Ishikawa (cell line): ENCODE data around the gene KCNG2.

Experiments
- CEBPB ChIP-seq: IDR thresholded peaks from 2 replicates; pipeline ENCODE4 v1.6.1; 2012
- CREB1 ChIP-seq: IDR thresholded peaks from 2 replicates; pipeline ENCODE4 v1.6.1; 2012; ENCODE audit warnings: low read depth
- EP300 ChIP-seq: IDR thresholded peaks from 2 replicates; pipeline ENCODE4 v1.6.1; 2012; ENCODE audit warnings: borderline replicate concordance
- MAX ChIP-seq: IDR thresholded peaks from 2 replicates; pipeline ENCODE4 v1.6.1; 2012
- RAD21 ChIP-seq: IDR thresholded peaks from 2 replicates; pipeline ENCODE4 v1.6.1; 2012; ENCODE audit warnings: low read depth
- REST ChIP-seq: IDR thresholded peaks from 2 replicates; pipeline ENCODE4 v1.6.1; 2012; ENCODE audit warnings: low read depth, mild to moderate bottlenecking
- TAF1 ChIP-seq: IDR thresholded peaks from 2 replicates; pipeline ENCODE4 v1.6.1; 2012; ENCODE audit warnings: low read depth, mild to moderate bottlenecking
- TEAD4 ChIP-seq: IDR thresholded peaks from 2 replicates; pipeline ENCODE4 v1.6.1; 2012
- YY1 ChIP-seq: IDR thresholded peaks from 2 replicates; pipeline ENCODE4 v1.6.1; 2012; ENCODE audit warnings: low read depth
- ZBTB7A ChIP-seq: IDR thresholded peaks from 2 replicates; pipeline ENCODE4 v1.6.1; 2012; ENCODE audit warnings: low read depth

GRCh38 chr18:79928563-79928960 lies 130.8 kb downstream of the KCNG2 start:
- TF ChIP-seq TEAD4, result no peak
- no peak for TF ChIP-seq CEBPB
- TF ChIP-seq TAF1, result no peak
- TF ChIP-seq REST, result no peak
- no peak for TF ChIP-seq CREB1
- TF ChIP-seq ZBTB7A, result no peak
- TF ChIP-seq MAX, result no peak
- no peak for TF ChIP-seq EP300
- TF ChIP-seq RAD21, result no peak
- no peak for TF ChIP-seq YY1
